Gastroesophageal sphincter (tissue), 3 donors: ENCODE results near the gene ZSCAN29.

Source experiments
- CTCF ChIP-seq, 4 experiments: fragments of 200-600 bp in 2 of 4; fragments of 450-650 bp in 2 of 4; sonication (generic) in 1 of 4; IDR thresholded peaks; one replicate each; pipeline ENCODE4 v1.5.1; 2017 to 2019; ENCODE audit warnings: antibody characterized with exemption in 4 of 4, mild to moderate bottlenecking in 2 of 4, moderate library complexity in 2 of 4
- EP300 ChIP-seq: sonication (generic); formaldehyde crosslinking; IDR thresholded peaks from one replicate; pipeline ENCODE4 v1.6.1; 2017; ENCODE audit warnings: antibody characterized with exemption, mild to moderate bottlenecking
- POLR2A ChIP-seq, 2 donors: fragments of 450-650 bp; IDR thresholded peaks; one replicate each; pipeline ENCODE4 v1.6.1; 2017; ENCODE audit warnings: antibody characterized with exemption in 2 of 2, mild to moderate bottlenecking in 2 of 2, moderate library complexity in 1 of 2
- POLR2AphosphoS5 ChIP-seq: sonication (generic); formaldehyde crosslinking; IDR thresholded peaks from one replicate; pipeline ENCODE4 v1.6.1; 2017; ENCODE audit warnings: antibody characterized with exemption

- TF ChIP-seq CTCF (IDR thresholded peaks at IDR 0.05) = no peak
- no peak for TF ChIP-seq POLR2A (IDR thresholded peaks at IDR 0.05)
- TF ChIP-seq POLR2AphosphoS5 = no peak
- no peak for TF ChIP-seq EP300
These were observed 53.9 kb downstream of the ZSCAN29 start for GRCh38 chr15:43316971-43317346.
